ENCODE results near the gene DBN1. TPM values are rescaled to one million over a fixed set of nuclear protein-coding genes. Genes with fewer than 3 reads are reported as not detected.
A peak's percentile ranks its signal among the peaks of the same experiment; 100 is the strongest.

DBN1 gene
- total and polyA plus RNA-seq, 2 donors (not counting 1 experiment from before 2014, with no cell fraction given): 1.4 to 1.9 TPM

GRCh38 chr5:177509991-177510566, 36.6 kb upstream of the DBN1 start:
- TF ChIP-seq, protein P1, sequence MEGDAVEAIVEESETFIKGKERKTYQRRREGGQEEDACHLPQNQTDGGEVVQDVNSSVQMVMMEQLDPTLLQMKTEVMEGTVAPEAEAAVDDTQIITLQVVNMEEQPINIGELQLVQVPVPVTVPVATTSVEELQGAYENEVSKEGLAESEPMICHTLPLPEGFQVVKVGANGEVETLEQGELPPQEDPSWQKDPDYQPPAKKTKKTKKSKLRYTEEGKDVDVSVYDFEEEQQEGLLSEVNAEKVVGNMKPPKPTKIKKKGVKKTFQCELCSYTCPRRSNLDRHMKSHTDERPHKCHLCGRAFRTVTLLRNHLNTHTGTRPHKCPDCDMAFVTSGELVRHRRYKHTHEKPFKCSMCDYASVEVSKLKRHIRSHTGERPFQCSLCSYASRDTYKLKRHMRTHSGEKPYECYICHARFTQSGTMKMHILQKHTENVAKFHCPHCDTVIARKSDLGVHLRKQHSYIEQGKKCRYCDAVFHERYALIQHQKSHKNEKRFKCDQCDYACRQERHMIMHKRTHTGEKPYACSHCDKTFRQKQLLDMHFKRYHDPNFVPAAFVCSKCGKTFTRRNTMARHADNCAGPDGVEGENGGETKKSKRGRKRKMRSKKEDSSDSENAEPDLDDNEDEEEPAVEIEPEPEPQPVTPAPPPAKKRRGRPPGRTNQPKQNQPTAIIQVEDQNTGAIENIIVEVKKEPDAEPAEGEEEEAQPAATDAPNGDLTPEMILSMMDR (IDR thresholded peaks at IDR 0.05): no peak
- TF ChIP-seq EZH2 (IDR thresholded peaks at IDR 0.05; ENCODE audit: borderline replicate concordance, insufficient read depth, low read depth, low read length, poor library complexity, severe bottlenecking): no peak
- peak; percentile 39 for ATAC-seq (ENCODE audit: low read depth)
- Histone ChIP-seq H2AFZ (ENCODE audit: insufficient read depth, low read depth, low read length, poor library complexity, severe bottlenecking) (peak overlapping the region; percentile 45), H3K9ac (ENCODE audit: low read length) (peak overlapping the region; percentile 86), H3K9me3 (ENCODE audit: control extremely low read depth in 1 of 3, control insufficient read depth in 2 of 3, insufficient read depth in 1 of 3, low read length in 2 of 3) (no peaks in the 10 kb centered on the region), H3K4me1 (ENCODE audit: control insufficient read depth in 2 of 2, insufficient read depth in 2 of 2, low read length in 2 of 2) (peaks cover 38 to 52% of the 10 kb centered on the region in 2 donors), H3K27ac (ENCODE audit: low read length in 2 of 2) (peak overlapping the region; percentile 91 to 96), H3K36me3 (replicated peaks in 1 of 2; ENCODE audit: control extremely low read depth in 1 of 2, control insufficient read depth in 1 of 2, extremely low read depth in 1 of 2, insufficient read depth in 2 of 2, low read length in 1 of 2) (peaks cover 0 to 55% of the 10 kb centered on the region in 2 experiments), H3K4me3 (ENCODE audit: control extremely low read depth in 1 of 5, extremely low read depth in 1 of 5, insufficient read depth in 1 of 5, low read depth in 2 of 5, low read length in 4 of 5) (peak overlapping the region; percentile 3 to 95 (median 75)), H3K27me3 (replicated peaks in 1 of 4; ENCODE audit: control extremely low read depth in 1 of 4, control insufficient read depth in 3 of 4, insufficient read depth in 4 of 4, low read length in 3 of 4) (no peaks in the 10 kb centered on the region), H4K20me1 (ENCODE audit: control insufficient read depth, insufficient read depth, low read length, poor library complexity, severe bottlenecking) (peaks cover 26% of the 10 kb centered on the region), H3K4me2 (replicated peaks; ENCODE audit: low read depth, low read length, poor library complexity, severe bottlenecking) (peak overlapping the region; percentile 97), H3K79me2 (ENCODE audit: control insufficient read depth, insufficient read depth, low read length) (peaks cover 61% of the 10 kb centered on the region)
- WGBS (ENCODE audit: insufficient coverage): 9% methylated on average over 11 of the region's 11 CpGs
- DNase-seq: peak; percentile 85
- intact Hi-C loops (cut with micrococcal nuclease): loop anchor here (1.0 to 5.0 kb wide), 6 partner anchors 13 to 208 kb away; partner anchors contain the start of genes GRK6, PDLIM7, PRELID1 and RAB24
- ChIA-PET CTCF (interaction anchor here (0.9 to 5.5 kb wide), 10 partner anchors 10 to 158 kb away, joined by 3 to 70 read pairs (median 6); partner anchors contain the start of genes LMAN2, PDLIM7 and TMED9), POLR2A (interaction anchor here (0.9 to 4.1 kb wide), 9 partner anchors 9 to 610 kb away, joined by 3 to 19 read pairs (median 6); partner anchors contain the start of genes GRK6 and PDLIM7)
- peak overlapping the region; percentile 98 for H3K27ac Mint-ChIP-seq
- H3K4me1 Mint-ChIP-seq: peaks cover 55% of the 10 kb centered on the region
- no peaks in the 10 kb centered on the region for H3K9me3 Mint-ChIP-seq (ENCODE audit: insufficient read depth)
- H3K4me3 Mint-ChIP-seq: peak overlapping the region; percentile 94
- no peaks in the 10 kb centered on the region for H3K27me3 Mint-ChIP-seq

Data from B cell (primary cell).